Liver (tissue), 3 donors: ENCODE results near the gene ADRA1B.

Experiments used
- EGR1 ChIP-seq, 2 donors: IDR thresholded peaks; 2 replicates each; pipeline ENCODE4 v1.6.1; 2016 to 2018; ENCODE audit warnings: antibody characterized with exemption in 2 of 2, low read depth in 2 of 2
- HNF4G ChIP-seq: IDR thresholded peaks from 2 replicates; pipeline ENCODE4 v1.6.1; 2016; ENCODE audit warnings: antibody characterized with exemption
- JUND ChIP-seq, 2 donors: IDR thresholded peaks; 2 replicates each; pipeline ENCODE4 v1.6.1; 2016; ENCODE audit warnings: antibody characterized with exemption in 2 of 2
- MAX ChIP-seq: IDR thresholded peaks from 2 replicates; pipeline ENCODE4 v1.6.1; 2016; ENCODE audit warnings: antibody characterized with exemption
- REST ChIP-seq: IDR thresholded peaks from 2 replicates; pipeline ENCODE4 v1.6.1; 2016; ENCODE audit warnings: antibody characterized with exemption, mild to moderate bottlenecking
- SP1 ChIP-seq: IDR thresholded peaks from 2 replicates; pipeline ENCODE4 v1.6.1; 2018; ENCODE audit warnings: antibody characterized with exemption, mild to moderate bottlenecking
- TAF1 ChIP-seq: conservative IDR thresholded peaks from 2 replicates; pipeline ENCODE4 v1.6.1; 2016; ENCODE audit warnings: antibody characterized with exemption, mild to moderate bottlenecking
- YY1 ChIP-seq: IDR thresholded peaks from 2 replicates; pipeline ENCODE4 v1.6.1; 2016; ENCODE audit warnings: antibody characterized with exemption, mild to moderate bottlenecking
- ZBTB33 ChIP-seq: IDR thresholded peaks from 2 replicates; pipeline ENCODE4 v1.6.1; 2016; ENCODE audit warnings: antibody characterized with exemption
- TF ChIP-seq, protein P1 (sequence below): fragments of 150-350 bp; IDR thresholded peaks from 2 replicates; pipeline ENCODE4 v1.5.1; 2017; ENCODE audit warnings: improper control_type of control experiment, low read depth, low read length; ENCODE audit not compliant: missing input control
- TF ChIP-seq, protein P2 (sequence below): IDR thresholded peaks from 2 replicates; pipeline ENCODE4 v1.6.1; 2016; ENCODE audit warnings: antibody characterized with exemption
- donor health status: healthy.
- donor health status: healthy.

GRCh38 chr5:159972538-159973362 lies 56.5 kb downstream of the ADRA1B start:
- TF ChIP-seq JUND (IDR thresholded peaks at IDR 0.05) (no peak), EGR1 (IDR thresholded peaks at IDR 0.05; ENCODE audit: low read depth in 2 of 2) (no peak), MAX (no peak), YY1 (no peak), TAF1 (no peak), SP1 (no peak), ZBTB33 (no peak), REST (no peak), HNF4G (no peak)
- TF ChIP-seq, protein P1, sequence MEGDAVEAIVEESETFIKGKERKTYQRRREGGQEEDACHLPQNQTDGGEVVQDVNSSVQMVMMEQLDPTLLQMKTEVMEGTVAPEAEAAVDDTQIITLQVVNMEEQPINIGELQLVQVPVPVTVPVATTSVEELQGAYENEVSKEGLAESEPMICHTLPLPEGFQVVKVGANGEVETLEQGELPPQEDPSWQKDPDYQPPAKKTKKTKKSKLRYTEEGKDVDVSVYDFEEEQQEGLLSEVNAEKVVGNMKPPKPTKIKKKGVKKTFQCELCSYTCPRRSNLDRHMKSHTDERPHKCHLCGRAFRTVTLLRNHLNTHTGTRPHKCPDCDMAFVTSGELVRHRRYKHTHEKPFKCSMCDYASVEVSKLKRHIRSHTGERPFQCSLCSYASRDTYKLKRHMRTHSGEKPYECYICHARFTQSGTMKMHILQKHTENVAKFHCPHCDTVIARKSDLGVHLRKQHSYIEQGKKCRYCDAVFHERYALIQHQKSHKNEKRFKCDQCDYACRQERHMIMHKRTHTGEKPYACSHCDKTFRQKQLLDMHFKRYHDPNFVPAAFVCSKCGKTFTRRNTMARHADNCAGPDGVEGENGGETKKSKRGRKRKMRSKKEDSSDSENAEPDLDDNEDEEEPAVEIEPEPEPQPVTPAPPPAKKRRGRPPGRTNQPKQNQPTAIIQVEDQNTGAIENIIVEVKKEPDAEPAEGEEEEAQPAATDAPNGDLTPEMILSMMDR: no peak
- TF ChIP-seq, protein P2, sequence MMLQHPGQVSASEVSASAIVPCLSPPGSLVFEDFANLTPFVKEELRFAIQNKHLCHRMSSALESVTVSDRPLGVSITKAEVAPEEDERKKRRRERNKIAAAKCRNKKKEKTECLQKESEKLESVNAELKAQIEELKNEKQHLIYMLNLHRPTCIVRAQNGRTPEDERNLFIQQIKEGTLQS: no peak
